Measurements from ENCODE around the gene GULP1.
"Not testable (repeated sequence)": the region's sequence is repeated elsewhere in the genome, so short reads cannot be mapped to it uniquely, and the experiment has no call there.

GULP1 gene

DNA sequence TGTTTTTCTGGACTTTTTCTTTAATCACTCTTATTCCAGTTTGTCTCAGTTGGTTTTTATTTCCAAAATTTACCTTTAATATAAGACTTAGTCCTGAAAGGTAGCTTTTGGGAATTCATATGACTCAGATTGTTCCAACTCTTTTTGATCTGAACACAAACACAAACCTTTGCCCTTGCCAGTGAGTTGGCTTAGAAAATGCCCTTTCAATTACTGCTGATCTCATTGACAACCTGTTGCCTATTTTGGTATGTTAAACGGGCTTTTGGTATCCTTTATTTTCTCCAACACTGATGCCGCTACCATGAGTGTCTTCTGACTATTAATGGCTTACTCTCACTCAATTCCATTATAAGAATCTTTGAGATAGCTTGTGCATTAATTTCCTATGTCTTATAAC lies 143.4 kb downstream of the GULP1 start:
- no peak for DNase-seq

DNA sequence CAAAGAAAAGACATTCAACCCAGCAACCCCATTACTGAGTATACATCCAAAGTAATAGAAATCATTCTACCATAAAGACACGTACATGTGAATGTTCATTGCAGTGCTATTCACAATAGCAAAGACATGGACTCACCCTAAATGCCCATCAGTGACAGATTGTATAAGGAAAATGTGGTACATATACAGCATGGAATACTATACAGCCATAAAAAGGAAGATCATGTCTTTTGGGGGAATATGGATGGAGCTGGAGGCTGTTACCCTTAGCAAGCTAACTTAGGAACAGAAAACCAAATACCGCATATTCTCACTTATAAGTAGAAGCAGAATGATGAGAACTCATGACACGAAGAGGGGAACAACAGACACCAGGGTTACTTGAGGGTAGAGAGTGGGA lies 145.9 kb downstream of the GULP1 start:
- no peak for DNase-seq

DNA sequence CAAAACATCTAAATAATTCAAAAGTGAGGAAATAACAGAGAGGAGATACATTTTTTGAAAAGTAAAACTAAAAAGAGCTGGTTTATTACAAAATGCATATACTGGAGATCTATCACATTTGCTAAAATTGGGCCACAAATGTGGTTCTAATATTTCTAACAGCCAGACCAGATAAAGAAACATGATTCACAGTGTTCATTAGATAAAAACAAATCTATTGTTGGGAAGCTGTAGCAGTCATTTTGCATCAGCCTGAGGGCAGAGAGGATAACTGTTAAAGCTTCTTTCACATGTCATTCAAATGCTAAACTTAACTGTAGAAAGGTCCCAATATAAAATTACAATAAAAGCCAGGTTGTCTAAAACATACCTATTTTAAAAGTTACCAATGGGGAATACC lies 148.3 kb downstream of the GULP1 start:
- DNase-seq: no peak

DNA sequence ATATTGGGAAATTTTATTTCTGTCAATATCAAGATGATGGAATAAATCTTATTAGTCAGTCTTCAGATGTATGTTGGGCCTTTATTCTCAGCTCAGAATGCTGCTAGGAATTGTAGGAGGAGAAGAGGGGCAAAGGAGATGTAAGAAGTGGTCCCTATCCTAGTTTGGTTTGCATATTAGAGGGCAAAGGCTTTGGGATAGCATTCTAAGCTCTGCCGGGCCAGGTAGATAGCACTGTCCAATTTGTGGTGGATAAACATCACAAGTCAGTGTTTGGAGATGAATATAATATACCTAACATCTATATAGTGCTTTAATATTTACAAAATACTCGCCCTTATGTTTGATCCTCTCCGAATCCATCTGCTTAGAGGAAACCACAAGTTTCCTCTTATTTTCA lies 149.2 kb downstream of the GULP1 start:
- DNase-seq: no peak

DNA sequence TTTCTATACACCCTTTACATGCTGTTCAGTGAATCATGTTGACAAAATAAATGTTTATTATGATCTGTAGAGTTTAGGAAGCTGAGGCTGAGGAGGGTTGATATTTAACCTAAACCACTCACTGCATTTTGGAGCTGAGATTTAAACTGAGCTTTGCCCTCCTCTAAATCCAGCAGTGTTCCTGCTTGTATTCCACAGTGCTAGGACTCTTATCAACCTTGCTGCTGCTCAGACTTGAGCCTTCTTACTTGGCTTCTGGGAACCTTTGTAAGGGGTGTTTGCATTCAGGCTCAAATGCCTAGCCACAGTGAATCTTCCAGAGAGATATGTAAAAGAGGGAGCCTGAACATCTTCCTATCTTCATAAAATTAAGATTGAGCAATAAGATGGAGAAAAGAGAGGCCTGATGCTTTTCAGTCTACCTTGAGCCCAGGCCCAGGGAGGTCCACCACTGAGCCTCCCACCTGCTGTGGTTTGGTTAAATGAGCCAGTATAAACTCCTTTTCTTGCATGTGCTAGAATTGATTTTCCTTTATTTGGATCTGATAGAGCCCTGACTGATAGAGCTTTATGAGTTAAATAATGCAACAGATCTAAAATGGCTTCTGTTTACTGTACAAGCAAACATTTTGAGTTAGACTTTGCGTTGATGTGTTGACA lies 149.7 kb downstream of the GULP1 start:
- no peak for DNase-seq

DNA sequence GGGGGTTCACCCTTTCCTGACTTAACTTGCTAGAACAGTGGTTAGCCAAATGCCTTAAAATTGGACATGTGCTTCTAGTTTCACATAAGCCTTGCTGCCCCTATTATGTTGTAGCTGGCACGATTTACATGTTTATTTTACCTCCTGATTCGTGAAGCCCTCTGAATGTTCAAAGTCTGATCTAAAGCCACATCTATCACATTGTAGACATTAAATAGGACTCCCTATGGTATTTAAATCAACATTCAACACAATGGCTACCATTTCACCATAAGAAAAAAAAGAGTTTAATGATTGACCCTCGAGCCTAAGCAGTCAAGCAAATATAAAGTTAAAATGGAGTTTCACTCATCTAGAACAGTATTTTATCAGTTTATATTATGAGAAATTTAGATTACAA lies 151.5 kb downstream of the GULP1 start:
- DNase-seq: no peak

DNA sequence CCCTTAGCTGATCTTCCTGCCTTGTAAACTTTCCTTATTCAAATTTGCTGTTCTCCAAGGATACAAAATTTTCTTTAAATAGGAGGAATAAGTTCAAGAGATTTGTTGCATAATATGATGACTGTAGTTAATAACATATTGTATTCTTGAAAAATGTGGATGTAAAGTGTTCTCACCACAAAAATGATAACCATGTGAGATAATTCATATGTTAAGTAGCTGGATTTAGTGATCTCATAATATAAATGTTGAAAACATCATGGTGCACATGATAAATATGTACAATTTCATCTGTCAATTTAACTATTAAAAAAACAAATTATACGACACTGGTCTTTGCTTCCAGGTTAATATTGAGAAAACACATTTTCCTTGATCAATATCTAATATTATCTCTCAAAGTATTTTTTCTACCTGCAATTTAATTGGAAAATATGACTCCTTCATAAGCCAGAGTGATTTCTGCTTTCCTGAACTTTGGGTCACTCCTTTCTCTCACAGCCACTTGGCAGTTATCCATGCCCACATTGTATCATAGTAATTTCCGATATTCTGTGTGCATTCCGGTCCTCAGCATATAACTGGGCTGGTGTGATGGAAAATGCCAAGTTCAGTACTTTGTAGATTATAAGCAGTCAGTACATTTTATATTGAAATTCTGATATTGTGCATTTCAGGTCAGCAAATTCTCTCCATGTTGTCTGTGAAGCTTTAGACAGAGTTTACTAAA lies 152.6 kb downstream of the GULP1 start:
- no peak for DNase-seq

DNA sequence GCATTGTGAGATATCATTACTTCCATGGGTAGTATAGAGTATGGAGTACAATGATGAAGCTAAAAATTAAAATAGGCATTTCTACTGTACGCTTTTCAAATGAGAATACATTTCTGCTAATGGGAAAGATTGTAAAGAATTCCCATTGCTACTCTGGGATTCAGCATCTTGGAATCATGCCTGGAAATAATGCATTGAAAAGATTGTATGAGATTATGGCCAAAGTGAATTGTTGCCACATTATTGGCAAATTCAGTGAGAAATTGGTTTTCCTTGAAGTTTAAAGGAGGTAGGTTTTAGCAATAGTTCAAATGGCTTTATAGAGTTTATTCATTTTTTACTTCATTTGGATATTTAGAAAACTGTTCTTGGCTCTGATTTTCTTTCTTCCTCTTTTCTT lies 157.9 kb downstream of the GULP1 start:
- no peak for DNase-seq

DNA sequence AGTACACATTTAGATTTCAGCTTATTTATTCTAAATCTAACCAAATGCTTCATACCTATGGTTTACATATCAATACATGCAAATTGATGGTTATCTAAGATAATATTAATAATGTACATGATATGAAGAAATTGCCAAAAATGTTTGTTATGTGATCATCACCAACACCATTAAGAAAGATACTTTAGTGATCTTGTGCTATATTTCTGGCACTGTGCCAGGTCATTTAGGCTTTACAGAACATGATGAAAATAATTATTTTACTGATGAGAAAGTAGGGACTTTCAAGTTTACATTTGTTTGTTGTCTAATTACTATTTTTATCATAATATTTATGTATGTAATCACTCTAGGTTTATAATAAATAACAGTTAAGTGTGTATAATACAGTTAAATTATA lies 158.3 kb downstream of the GULP1 start:
- DNase-seq: no peak

DNA sequence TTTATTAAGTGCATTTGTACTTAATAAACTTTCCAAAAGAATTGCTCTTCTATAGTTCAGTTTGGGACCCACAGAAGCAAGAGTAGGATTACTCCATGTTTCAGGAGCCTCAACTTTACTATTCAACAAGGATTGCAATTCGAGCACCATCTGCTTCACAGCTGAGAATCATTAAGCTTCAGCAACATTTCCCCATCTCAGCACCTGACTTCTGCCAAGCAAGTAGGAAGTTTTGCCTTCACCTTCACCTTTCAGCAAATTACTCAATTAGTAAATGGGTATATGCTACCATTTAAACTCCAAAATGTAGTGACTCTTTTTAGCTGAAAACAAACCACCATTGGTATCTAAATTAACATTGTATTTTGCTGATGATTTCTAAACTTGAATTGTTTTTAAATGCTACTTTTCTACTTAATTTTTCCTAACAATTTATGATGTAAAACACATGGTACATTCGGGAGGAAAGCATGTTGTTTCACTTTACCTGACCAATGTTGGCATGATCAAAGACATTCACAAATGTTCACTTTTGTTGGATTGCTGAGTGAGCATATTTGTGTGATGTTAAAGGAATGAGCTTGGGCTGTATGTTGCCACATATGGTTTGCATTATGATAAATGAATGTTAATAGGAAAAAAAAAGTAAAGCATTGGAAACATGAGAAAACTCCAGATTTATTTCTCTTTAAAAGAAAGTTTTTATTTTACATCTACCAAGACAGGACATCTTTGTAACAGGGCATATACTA lies 159.2 kb downstream of the GULP1 start:
- DNase-seq: no peak

DNA sequence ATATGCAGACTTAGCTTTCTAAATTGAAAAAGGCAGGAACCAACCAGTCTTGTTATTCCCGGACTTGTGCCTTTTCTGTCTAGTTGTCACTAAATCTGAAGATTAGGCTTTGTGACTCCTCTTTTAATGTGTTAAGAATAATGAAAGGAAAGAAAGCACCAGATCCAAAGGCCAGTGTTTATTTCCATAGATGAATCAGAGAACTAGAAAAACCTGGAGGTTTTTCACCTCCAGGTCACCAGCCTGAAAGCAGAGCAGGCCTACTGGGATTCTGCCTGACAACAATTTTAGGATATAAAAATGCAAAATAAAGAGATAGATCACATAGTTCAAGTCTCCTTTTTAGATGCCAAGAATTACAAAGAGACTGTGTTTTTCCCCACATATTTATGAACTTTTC lies 160.4 kb downstream of the GULP1 start:
- DNase-seq: no peak

DNA sequence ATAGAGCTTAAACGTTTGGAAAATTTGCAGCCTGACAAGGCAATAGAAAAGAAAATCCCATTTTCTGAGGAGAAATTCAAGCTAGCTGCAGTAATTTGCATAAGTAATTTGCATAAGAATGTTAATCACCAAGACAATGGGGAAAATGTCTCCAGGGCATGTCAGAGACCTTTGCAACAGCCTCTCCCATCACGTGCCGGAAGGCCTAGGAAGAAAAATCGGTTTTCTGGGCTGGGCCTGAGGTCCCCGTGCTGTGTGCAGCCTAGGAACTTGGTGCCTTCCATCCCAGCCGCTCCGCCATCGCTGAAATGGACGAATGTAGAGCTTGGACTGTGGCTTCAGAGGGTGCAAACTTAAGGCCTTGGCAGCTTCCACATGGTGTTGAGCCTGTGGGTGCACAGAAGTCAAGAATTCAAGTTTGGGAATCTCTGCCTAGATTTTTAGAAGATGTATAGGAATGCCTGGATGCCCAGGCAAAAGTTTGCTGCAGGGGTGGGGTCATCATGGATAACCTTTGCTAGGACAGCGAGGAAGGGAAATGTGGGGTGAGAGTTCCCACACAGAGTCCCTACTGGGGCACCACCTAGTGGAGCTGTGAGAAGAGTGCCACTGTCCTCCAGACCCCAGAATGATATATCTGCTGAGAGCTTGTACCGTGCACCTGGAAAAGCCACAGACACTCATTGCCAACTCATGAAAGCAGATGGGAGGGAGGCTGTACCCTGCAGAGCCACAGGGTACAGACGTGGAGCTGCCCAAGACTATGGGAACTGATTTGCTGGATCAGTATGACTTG lies 164.6 kb downstream of the GULP1 start:
- no peak for DNase-seq

DNA sequence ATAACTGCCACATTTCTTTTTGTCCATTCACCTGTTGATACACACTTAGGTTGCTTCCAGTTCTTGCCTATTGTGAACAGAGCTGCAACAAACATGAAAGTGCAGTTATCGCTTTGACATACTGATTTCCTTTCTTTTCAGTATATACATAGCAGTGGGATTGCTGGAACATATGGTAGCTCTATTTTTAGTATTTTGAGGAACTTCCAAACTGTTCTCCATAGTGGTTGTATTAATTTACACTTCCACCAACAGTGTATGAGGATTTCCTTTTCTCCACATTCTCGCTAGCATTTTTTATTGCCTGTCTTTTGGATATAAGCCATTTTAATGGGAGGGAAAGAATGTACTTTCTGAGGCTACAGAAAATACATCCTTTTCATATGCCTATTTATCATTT lies 167.4 kb downstream of the GULP1 start:
- DNase-seq: no peak

DNA sequence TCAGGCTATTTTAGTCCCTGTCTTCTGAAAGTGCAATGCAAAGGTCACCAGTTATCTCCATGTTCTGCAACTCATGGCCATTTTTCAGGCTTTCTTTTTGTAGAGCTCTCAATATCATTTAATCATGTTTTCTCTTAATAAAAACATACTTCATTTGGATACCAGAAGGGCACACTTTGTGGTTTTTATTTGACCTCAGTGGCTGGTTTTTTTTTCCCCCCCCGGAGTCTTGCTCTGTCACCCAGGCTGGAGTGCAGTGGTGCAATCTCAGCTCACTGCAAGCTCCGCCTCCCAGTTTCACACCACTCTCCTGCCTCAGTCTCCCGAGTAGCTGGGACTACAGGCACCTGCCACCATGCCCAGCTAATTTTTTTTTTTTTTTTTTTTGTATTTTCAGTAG lies 174.4 kb downstream of the GULP1 start:
- not testable (repeated sequence) for DNase-seq

DNA sequence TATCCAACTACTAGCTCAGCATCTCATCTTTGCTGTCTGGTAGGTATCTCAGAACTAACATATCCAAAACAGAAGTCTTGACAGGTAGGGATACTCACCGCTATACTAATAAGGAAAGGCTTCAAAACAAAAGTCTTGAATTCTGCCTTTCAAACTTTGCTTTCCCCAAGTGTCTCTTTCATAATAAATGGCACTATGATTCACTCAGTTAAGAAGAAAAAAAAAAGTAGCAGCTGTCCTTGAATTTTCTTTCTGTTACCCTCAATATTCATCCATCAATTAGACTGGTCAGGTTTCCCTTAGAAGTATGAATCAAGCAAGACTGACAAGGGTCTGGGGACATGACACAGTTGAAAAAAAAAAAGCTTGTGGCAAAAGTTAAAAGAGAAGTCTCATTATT lies 175.1 kb downstream of the GULP1 start:
- no peak for DNase-seq

DNA sequence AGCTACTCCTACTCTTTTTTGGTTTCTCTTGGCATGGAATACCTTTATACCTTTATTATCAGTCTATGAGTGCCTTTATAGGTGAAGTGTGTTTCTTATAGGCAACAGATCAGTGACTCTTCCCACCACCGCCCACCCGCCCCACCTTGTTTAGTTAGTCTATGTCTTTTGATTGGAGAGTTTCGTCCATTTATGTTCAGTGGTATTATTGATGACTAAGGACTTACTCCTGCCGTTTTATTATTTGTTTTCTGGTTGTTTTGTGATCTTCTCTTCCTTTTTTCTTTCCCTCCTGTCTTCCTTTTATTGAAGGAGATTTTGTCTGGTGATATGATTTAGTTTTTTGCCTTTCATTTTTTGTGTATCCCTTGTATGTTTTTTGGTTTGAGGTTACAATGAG lies 179.5 kb downstream of the GULP1 start:
- DNase-seq: no peak

DNA sequence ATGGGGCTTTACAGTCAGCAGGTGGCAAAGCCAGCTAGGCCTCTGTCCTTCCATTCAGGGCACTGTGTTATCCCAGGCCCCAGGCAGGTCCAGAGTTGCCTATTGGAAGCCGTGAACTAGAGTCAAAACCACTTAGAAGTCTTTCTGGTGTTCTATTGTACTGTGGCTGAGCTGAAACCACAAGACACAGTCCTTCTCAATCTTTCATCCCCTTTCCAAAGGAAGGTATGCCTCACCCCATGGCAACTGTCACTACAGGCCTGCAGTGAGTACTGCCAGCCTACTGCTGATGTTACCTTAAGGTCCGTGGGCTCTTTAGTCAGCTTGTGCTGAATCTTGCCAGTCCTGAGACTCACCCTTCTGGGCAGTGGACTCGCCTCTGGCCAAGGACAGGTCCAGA lies 181.6 kb downstream of the GULP1 start:
- no peak for DNase-seq

DNA sequence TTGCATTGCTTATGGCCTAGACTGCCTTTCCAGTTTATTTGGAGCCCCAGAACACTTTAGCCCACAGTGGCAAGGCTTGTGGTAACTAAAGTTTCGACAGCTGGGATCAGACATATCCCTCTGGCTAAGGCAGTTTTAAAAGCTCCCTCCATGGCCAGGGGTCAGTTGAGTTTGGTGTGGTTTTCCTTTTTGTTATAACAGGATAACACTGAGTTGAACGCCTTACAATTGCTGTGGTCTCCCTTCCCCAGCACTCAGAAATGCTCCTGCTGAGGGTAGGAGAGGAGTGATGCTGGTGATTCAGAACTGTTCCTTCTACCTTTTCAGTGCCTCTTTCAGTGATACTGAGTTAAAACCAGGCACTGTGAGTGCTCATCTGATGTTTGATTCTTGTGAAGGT lies 182.6 kb downstream of the GULP1 start:
- no peak for DNase-seq

DNA sequence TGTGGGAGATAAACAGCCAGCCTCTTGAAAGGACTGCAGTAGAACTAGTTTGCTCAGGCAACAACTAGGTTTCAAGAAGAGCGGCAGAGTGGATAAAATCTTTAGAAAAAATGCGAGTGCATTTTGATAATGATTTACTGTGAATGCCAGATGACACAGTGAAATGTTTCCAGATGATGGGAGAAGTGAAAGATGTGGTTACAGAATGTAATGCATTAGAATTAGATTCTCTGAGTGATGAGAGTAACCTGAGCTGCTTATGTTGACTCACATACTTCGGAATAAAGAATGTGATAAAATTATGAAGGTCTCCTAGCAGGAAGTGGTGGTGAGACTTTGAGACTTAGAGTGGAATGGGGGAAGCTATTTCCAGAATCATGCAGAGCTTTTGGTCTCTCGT lies 184.3 kb downstream of the GULP1 start:
- DNase-seq: no peak

DNA sequence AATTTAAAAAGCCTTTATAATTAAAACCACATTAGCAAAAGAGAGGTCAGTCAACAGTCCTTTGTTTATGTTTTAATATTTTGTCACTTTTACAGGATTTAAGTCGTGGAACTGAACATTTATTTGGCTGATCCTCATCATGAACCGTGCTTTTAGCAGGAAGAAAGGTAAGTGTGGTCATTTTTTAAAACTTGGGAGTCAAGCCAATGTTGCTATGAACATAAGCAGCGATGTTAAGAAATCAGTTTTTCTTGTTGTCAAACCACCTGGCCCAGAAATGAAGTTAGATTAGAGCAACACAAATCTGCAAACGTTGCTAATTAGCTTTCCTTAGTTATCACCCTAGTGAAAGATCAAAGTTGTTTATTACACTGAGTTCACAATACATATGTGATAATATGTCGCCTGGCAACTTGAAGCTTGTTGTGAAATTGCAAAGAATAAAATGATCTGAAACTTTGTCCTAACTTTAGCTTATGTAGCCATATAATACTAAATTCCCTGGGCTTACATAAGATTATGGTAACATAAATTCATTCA lies 186.0 kb downstream of the GULP1 start:
- DNase-seq: no peak

DNA sequence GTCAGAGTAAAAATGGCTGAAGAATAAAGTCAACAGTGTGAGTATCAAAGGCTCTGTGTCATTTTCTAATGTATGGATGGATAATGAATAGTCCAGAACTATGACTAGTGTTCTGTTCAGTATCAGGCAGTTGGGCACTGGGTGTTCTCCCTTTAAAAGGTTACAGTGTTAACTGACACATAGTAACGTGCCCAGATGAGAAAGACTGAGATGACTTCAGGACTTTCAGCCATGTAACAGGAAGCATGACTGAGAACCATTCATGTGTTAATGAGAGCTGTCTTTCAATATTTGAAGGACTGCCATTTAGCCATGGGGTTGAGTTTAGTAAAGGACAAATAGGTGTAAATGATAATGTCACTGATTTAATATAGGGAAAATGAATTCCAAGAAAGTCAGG lies 187.1 kb downstream of the GULP1 start:
- DNase-seq: no peak

DNA sequence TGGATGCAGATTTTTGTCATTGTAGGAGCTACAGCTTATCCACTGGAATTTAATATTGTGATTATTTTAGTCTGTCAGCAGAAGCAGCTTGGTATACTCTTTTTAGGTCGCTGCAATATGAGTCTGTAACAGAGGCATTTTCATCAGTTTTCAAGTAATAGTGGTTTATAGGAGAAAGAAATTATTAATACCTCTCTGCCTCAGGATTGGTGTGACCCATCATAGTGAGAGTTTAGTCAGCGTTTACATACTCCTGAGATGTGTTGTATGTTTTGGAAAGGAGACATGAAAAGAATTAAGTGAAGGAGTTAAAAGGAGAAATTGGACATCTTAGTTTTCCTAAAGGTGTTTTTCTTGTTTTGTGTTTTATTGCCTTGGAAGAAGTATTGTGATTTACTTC lies 189.8 kb downstream of the GULP1 start:
- no peak for DNase-seq

DNA sequence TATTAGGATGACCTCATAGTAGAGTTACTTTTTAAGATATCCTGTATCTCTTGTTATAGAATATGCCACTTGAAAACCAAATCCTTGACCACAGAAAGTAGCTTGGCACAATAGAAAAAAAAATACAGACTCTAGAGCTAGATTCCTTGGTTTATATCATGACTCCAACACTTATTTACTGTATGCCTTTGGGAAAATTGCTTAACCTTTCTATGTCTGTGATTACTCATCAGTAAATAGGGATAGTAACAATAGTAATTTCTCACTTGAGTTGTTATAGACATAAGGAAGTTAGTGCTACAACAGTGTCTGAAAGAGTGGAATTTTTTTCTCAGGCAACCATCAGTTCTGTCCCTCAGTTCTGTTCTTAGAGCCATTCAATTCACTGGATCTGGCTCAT lies 193.8 kb downstream of the GULP1 start:
- no peak for DNase-seq
